ENCODE data around the gene SLC7A14. TPM values are rescaled to one million over a fixed set of nuclear protein-coding genes. Genes with fewer than 3 reads are reported as not detected.

SLC7A14 gene
- polyA plus RNA-seq, 2 of the 4 experiments (the other 2 are of a cell fraction) = not detected

- TF ChIP-seq, protein P1, sequence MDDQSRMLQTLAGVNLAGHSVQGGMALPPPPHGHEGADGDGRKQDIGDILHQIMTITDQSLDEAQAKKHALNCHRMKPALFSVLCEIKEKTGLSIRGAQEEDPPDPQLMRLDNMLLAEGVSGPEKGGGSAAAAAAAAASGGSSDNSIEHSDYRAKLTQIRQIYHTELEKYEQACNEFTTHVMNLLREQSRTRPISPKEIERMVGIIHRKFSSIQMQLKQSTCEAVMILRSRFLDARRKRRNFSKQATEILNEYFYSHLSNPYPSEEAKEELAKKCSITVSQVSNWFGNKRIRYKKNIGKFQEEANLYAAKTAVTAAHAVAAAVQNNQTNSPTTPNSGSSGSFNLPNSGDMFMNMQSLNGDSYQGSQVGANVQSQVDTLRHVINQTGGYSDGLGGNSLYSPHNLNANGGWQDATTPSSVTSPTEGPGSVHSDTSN (IDR thresholded peaks at IDR 0.05) = no peak
- TF ChIP-seq CHD4 (IDR thresholded peaks at IDR 0.05; ENCODE audit: borderline replicate concordance) (no peak), NPAS2 (CRISPR knock-in tag; IDR thresholded peaks at IDR 0.05; ENCODE audit: borderline replicate concordance) (no peak), NFE2L2 (conservative IDR thresholded peaks at IDR 0.05; ENCODE audit: low read length) (no peak), KDM1A (IDR thresholded peaks at IDR 0.05; ENCODE audit: low read depth) (no peak), ZFP36 (IDR thresholded peaks at IDR 0.05; ENCODE audit: borderline replicate concordance, partially characterized antibody) (no peak), BCL3 (IDR thresholded peaks at IDR 0.05) (no peak), RNF2 (IDR thresholded peaks at IDR 0.05; ENCODE audit: borderline replicate concordance, low read depth) (no peak)
Observed at GRCh38 chr3:170421758-170422157, 164.1 kb downstream of the SLC7A14 start (continued).

- Histone ChIP-seq H3K27ac (no peak overlapping the region), H3K4me1 (no peaks in the 10 kb centered on the region), H3K4me3 (no peak overlapping the region), H3K9me3 (no peaks in the 10 kb centered on the region), H3K4me2 (no peak overlapping the region)
- DNase-seq (ENCODE audit: low read depth in 1 of 2, low spot score in 1 of 2) (no peak), ATAC-seq (no peak), FAIRE-seq (no peak)
- ChIA-PET CTCF (interaction anchor here (1.1 kb wide), 1 partner anchor 391 kb away, joined by 5 read pairs; no protein-coding TSS in a partner anchor), POLR2A (no interaction called here)
- WGBS (ENCODE audit: missing lambda C conversion rate) = 88% methylated on average over 11 of the region's 12 CpGs
- TF ChIP-seq EP300 (IDR thresholded peaks at IDR 0.05) = no peak
- TF ChIP-seq ATOH8 (CRISPR knock-in tag; IDR thresholded peaks at IDR 0.05; ENCODE audit: low read depth) = no peak
- TF ChIP-seq HMGXB4 (CRISPR knock-in tag; IDR thresholded peaks at IDR 0.05; ENCODE audit: borderline replicate concordance) = no peak
- TF ChIP-seq HEYL (CRISPR knock-in tag; IDR thresholded peaks at IDR 0.05) = no peak
- no peak for TF ChIP-seq ESRRA (IDR thresholded peaks at IDR 0.05; ENCODE audit: borderline replicate concordance, low read length)
- TF ChIP-seq ZC3H11A (IDR thresholded peaks at IDR 0.05) = no peak
- no peak for TF ChIP-seq MYC (IDR thresholded peaks at IDR 0.05; ENCODE audit: borderline replicate concordance, low read length)
- no peak for TF ChIP-seq HOXA7 (CRISPR knock-in tag; IDR thresholded peaks at IDR 0.05)
- no peak for TF ChIP-seq MAFK (IDR thresholded peaks at IDR 0.05; ENCODE audit: partially characterized antibody)
- TF ChIP-seq, protein P2, sequence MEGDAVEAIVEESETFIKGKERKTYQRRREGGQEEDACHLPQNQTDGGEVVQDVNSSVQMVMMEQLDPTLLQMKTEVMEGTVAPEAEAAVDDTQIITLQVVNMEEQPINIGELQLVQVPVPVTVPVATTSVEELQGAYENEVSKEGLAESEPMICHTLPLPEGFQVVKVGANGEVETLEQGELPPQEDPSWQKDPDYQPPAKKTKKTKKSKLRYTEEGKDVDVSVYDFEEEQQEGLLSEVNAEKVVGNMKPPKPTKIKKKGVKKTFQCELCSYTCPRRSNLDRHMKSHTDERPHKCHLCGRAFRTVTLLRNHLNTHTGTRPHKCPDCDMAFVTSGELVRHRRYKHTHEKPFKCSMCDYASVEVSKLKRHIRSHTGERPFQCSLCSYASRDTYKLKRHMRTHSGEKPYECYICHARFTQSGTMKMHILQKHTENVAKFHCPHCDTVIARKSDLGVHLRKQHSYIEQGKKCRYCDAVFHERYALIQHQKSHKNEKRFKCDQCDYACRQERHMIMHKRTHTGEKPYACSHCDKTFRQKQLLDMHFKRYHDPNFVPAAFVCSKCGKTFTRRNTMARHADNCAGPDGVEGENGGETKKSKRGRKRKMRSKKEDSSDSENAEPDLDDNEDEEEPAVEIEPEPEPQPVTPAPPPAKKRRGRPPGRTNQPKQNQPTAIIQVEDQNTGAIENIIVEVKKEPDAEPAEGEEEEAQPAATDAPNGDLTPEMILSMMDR (IDR thresholded peaks at IDR 0.05) = no peak
- no peak for TF ChIP-seq PHF8 (IDR thresholded peaks at IDR 0.05; ENCODE audit: borderline replicate concordance, low read depth)
- TF ChIP-seq POLR2AphosphoS2 (conservative IDR thresholded peaks at IDR 0.05; ENCODE audit: low read length) = no peak
Observed at GRCh38 chr3:170421111-170421641, 164.7 kb downstream of the SLC7A14 start.
